Measurements from ENCODE around the gene KLHL9. TPM values are rescaled to one million over a fixed set of nuclear protein-coding genes. Genes with fewer than 3 reads are reported as not detected.

The KLHL9 gene
- total RNA-seq, 1 experiment from 2014 or later = 46.6 TPM

GRCh38 chr9:21286099-21286498, 49.1 kb downstream of the KLHL9 start:
- Histone ChIP-seq H3K27me3 (peaks cover 83% of the 10 kb centered on the region), H3K36me3 (no peaks in the 10 kb centered on the region), H3K9me3 (no peaks in the 10 kb centered on the region), H3K4me3 (no peak overlapping the region)
- DNase-seq = no peak

- H3K27me3 ChIP-seq = peaks cover 81% of the 10 kb centered on the region
- no peaks in the 10 kb centered on the region for H3K9me3 ChIP-seq
- H3K36me3 ChIP-seq = no peaks in the 10 kb centered on the region
- no peak for DNase-seq
- no peak overlapping the region for H3K4me3 ChIP-seq
Observed at GRCh38 chr9:21281275-21281674, 53.9 kb downstream of the KLHL9 start.

Other genes with a start within 250 kb of the KLHL9 start
- gene IFNW1, start 193.6 kb downstream of the KLHL9 start, total RNA-seq (2014; rRNA removed; shearing (Covaris generic); ENCODE audit: low replicate concordance) = not detected in 2 replicates
- gene IFNA21, start 168.7 kb downstream of the KLHL9 start, total RNA-seq (2014; rRNA removed; shearing (Covaris generic); ENCODE audit: low replicate concordance) = not detected in 2 replicates
- gene IFNA4, start 147.8 kb downstream of the KLHL9 start, total RNA-seq (2014; rRNA removed; shearing (Covaris generic); ENCODE audit: low replicate concordance) = not detected in 2 replicates
- not detected in 2 replicates for gene IFNA7, start 133.2 kb downstream of the KLHL9 start, total RNA-seq (2014; rRNA removed; shearing (Covaris generic); ENCODE audit: low replicate concordance)
- gene IFNA10, start 128.3 kb downstream of the KLHL9 start, total RNA-seq (2014; rRNA removed; shearing (Covaris generic); ENCODE audit: low replicate concordance) = not detected in 2 replicates
- gene IFNA16, start 118.1 kb downstream of the KLHL9 start, total RNA-seq (2014; rRNA removed; shearing (Covaris generic); ENCODE audit: low replicate concordance) = not detected in 2 replicates
- not detected in 2 replicates for gene IFNA17, start 107.2 kb downstream of the KLHL9 start, total RNA-seq (2014; rRNA removed; shearing (Covaris generic); ENCODE audit: low replicate concordance)
- not detected in 2 replicates for gene IFNA14, start 95.4 kb downstream of the KLHL9 start, total RNA-seq (2014; rRNA removed; shearing (Covaris generic); ENCODE audit: low replicate concordance)
- gene IFNA5, start 30.1 kb downstream of the KLHL9 start, total RNA-seq (2014; rRNA removed; shearing (Covaris generic); ENCODE audit: low replicate concordance) = not detected in 2 replicates
- not detected in 2 replicates for gene IFNA6, start 15.5 kb upstream of the KLHL9 start, total RNA-seq (2014; rRNA removed; shearing (Covaris generic); ENCODE audit: low replicate concordance)
- not detected in 2 replicates for gene IFNA13, start 32.7 kb upstream of the KLHL9 start, total RNA-seq (2014; rRNA removed; shearing (Covaris generic); ENCODE audit: low replicate concordance)
- not detected in 2 replicates for gene IFNA2, start 50.0 kb upstream of the KLHL9 start, total RNA-seq (2014; rRNA removed; shearing (Covaris generic); ENCODE audit: low replicate concordance)
- not detected in 2 replicates for gene IFNA8, start 73.7 kb upstream of the KLHL9 start, total RNA-seq (2014; rRNA removed; shearing (Covaris generic); ENCODE audit: low replicate concordance)
- not detected in 2 replicates for gene IFNA1, start 105.0 kb upstream of the KLHL9 start, total RNA-seq (2014; rRNA removed; shearing (Covaris generic); ENCODE audit: low replicate concordance)
- 0.92 TPM in 1 of 2 replicates, not detected in the other for gene IFNE, start 146.9 kb upstream of the KLHL9 start, total RNA-seq (2014; rRNA removed; shearing (Covaris generic); ENCODE audit: low replicate concordance)

Data from MG63 (cell line).